Measurements from ENCODE around the gene MACROD2.

Gene MACROD2

DNA sequence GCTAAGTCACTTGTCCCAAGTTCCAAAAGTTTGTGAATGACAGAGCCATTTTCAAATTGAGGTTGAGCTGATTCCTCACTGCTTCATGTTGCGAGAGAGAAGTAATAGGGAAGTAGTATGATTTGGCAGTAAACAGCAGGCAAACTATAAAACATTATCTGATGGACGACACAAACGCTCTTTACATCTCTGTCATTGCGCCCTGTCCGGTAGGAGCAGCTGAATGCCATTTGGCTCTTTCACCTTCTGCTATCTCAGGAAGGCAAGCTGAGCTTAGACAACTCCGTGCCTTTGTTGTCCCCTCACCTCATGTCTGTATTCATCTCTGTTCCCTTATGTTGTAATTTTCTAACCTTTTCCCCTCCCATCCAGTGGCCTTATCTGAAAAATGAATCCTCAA lies 782.8 kb downstream of the MACROD2 start:
- no peaks in the 10 kb centered on the region for H3K4me1 Mint-ChIP-seq (ENCODE audit: low read depth)
- H3K27me3 Mint-ChIP-seq (ENCODE audit: low read depth): no peaks in the 10 kb centered on the region
- no peaks in the 10 kb centered on the region for H3K36me3 Mint-ChIP-seq (ENCODE audit: low read depth)
- H3K4me3 Mint-ChIP-seq: no peak overlapping the region
- peaks cover 18% of the 10 kb centered on the region for H3K9me3 Mint-ChIP-seq
- no peak overlapping the region for H3K27ac Mint-ChIP-seq

DNA sequence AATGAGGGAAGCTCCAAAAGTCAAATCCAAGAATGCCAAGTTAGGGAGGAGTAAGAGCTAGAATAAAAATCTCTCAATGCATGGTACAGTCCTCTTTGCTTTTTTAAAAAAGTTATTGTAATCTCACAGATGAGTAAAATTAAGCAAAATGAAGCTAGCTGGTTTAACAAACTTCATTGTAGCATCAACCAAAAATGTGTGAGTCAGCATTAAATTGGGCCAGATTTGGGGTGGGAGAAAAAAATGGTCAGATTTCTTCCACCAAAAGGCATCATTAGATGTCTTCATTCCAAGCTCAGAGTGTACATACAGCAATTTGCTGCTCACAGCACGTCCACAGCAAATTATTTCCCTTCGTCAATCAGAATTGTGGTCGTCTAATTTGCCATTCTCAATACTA lies 783.6 kb downstream of the MACROD2 start:
- no peaks in the 10 kb centered on the region for H3K36me3 Mint-ChIP-seq (ENCODE audit: low read depth)
- no peak overlapping the region for H3K27ac Mint-ChIP-seq
- H3K4me3 Mint-ChIP-seq: no peak overlapping the region
- H3K9me3 Mint-ChIP-seq: peaks cover 18% of the 10 kb centered on the region
- no peaks in the 10 kb centered on the region for H3K27me3 Mint-ChIP-seq (ENCODE audit: low read depth)
- no peaks in the 10 kb centered on the region for H3K4me1 Mint-ChIP-seq (ENCODE audit: low read depth)

DNA sequence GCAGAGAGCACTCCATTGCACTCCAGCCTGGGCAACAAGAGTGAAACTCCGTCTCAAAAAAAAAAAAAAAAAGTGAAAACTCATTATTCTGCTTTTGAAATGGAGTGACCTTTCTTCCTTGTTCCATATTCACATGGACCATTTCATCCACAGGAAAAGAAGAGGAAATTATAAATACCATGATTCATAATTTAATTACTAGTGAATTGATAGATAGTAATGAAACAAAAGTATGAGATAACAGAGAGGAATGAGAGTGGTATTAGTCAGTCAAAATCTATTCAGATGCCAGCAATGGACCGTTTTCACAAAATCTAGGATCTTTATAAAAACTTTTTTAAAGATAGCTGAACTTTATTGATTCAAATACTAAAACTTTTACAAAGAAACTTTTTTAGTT lies 785.2 kb downstream of the MACROD2 start:
- H3K4me1 Mint-ChIP-seq (ENCODE audit: low read depth): no peaks in the 10 kb centered on the region
- H3K9me3 Mint-ChIP-seq: peaks cover 18% of the 10 kb centered on the region
- H3K27me3 Mint-ChIP-seq (ENCODE audit: low read depth): no peaks in the 10 kb centered on the region
- no peak overlapping the region for H3K4me3 Mint-ChIP-seq
- H3K36me3 Mint-ChIP-seq (ENCODE audit: low read depth): no peaks in the 10 kb centered on the region
- no peak overlapping the region for H3K27ac Mint-ChIP-seq

DNA sequence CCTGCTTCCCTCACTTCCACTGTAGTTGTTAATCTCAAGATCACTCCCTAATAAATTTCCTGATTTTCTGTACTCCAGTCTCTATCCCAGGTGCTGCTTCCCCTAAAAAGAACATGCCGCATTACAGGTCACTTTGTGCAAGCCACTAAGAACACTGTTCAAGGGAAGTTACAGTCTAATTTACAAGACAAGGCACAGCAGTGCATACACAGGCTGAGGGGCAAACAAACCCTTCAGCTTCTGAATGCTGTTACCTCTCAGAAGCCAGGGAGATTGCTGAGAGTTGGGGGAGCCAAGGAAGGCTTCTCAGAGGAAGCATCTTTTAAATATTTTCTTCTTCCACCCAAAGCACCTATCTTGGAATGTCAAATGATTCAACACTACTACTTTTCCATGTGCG lies 787.4 kb downstream of the MACROD2 start:
- Mint-ChIP-seq H3K27me3 (ENCODE audit: low read depth) (no peaks in the 10 kb centered on the region), H3K36me3 (ENCODE audit: low read depth) (no peaks in the 10 kb centered on the region), H3K27ac (no peak overlapping the region), H3K4me3 (no peak overlapping the region), H3K4me1 (ENCODE audit: low read depth) (no peaks in the 10 kb centered on the region), H3K9me3 (peaks cover 23% of the 10 kb centered on the region)

DNA sequence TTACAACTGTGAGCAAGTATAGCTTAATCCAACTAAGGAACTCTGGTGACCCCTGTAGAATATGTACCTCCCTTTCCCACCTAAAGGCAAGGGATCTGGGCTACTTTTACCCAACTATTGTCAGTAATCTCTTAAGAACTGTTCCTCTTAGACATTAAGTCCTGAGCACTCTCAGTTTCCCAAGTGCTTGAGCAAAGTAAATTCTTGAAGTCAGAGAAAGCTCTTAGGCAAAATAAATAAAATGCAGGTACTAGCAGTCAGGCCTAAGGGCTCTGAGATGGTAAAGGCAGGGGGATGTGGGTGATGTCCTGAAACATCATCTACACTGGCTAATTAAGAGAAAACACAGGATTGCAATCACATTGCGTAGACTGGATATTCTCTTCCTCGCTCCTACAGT lies 788.5 kb downstream of the MACROD2 start:
- no peak overlapping the region for H3K27ac Mint-ChIP-seq
- H3K4me1 Mint-ChIP-seq (ENCODE audit: low read depth): no peaks in the 10 kb centered on the region
- no peaks in the 10 kb centered on the region for H3K36me3 Mint-ChIP-seq (ENCODE audit: low read depth)
- H3K4me3 Mint-ChIP-seq: no peak overlapping the region
- H3K9me3 Mint-ChIP-seq: peaks cover 21% of the 10 kb centered on the region
- no peaks in the 10 kb centered on the region for H3K27me3 Mint-ChIP-seq (ENCODE audit: low read depth)

DNA sequence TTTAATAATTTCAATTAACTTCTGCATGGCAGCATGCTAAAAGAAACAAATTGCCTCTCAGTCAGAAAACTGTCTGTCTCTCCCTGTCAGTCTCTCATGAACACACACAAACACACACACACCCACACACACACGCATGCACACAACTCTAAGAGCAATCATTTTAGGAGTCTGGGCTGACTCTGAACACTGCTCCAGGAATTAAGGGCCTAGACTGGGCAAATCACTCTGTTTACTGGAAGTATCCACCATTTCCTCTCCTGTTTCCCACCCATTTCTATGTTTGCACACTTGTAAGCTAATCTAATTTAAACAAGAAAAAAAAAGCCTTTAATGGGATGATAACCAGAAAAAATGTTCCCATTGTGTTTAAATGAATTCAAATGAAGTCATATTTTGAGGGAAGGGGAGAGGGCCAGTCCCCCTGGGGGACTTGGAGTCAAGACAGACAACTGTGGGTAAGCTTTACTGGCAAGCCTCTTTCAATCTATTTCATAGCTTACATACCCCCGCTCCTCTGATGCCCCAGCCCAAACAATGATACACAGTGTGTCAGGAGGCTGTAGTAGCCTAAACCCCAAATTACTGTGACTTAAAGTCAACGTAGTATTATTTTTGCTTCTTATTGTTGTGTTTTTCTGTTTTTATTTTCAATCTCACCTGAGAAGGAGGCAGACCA lies 789.9 kb downstream of the MACROD2 start:
- Mint-ChIP-seq H3K4me1 (ENCODE audit: low read depth) (no peaks in the 10 kb centered on the region), H3K27me3 (ENCODE audit: low read depth) (no peaks in the 10 kb centered on the region), H3K4me3 (no peak overlapping the region), H3K27ac (no peak overlapping the region), H3K9me3 (peaks cover 21% of the 10 kb centered on the region), H3K36me3 (ENCODE audit: low read depth) (no peaks in the 10 kb centered on the region)

DNA sequence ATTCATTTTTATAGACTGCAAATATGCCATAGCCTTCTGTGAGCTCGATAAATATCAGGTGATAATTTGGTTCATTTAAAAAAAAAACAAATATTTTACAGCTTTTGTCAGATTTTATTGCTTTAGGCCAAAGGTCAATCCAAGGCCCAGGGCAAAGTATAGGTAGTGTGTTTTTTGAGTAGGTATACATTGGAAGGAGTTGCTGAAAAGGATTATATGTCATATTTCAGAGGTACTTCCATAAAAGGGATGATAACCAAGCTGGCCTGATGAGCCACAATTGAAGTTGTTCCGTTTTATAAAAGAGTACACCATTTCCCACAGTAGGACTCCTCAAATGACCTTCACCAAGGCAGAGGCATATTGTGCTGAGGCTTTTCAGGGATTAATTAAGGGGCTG lies 794.9 kb downstream of the MACROD2 start:
- H3K27me3 Mint-ChIP-seq (ENCODE audit: low read depth): no peaks in the 10 kb centered on the region
- peaks cover 31% of the 10 kb centered on the region for H3K9me3 Mint-ChIP-seq
- H3K27ac Mint-ChIP-seq: no peak overlapping the region
- no peaks in the 10 kb centered on the region for H3K4me1 Mint-ChIP-seq (ENCODE audit: low read depth)
- no peak overlapping the region for H3K4me3 Mint-ChIP-seq
- no peaks in the 10 kb centered on the region for H3K36me3 Mint-ChIP-seq (ENCODE audit: low read depth)

DNA sequence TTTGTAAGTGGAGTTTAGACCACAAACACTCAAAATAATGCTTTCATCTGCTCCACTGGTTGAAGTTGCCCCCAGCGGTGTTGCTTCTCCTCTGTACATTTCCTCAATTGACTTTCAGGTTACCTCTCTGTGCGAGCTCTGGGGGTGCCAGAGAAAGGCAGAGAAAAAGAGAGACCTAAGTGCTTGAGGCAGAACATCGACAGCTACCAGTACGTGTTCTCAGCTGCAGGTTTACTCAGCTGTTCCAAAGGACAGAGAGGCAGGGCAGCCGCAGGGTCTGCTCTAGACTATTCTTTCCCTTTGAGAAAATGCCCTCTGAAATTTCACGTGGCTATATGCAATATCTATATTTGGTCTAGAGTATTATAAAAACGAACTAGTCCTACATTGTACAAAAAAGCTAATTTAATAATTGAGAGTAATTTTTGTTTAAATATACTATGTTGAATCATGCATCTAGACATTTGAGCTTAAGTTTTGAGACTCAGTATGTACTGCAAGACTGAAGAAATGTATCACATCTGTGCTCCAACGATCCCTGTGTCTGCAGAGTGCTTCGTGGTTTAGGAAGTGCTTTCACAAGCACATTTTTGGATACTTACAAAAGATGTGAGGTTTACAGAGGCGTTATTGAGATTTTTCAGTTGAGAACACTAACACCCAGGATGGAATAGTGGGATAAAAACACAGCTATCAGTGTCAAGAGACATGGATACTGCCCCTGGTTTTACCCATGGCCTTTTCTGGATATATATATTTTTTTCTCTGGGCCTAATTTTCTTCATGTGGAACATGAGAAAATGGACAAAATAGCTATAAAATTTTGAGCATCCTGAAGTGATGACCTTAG lies 795.7 kb downstream of the MACROD2 start:
- Mint-ChIP-seq H3K9me3 (peaks cover 32% of the 10 kb centered on the region), H3K36me3 (ENCODE audit: low read depth) (no peaks in the 10 kb centered on the region), H3K27ac (no peak overlapping the region), H3K4me3 (no peak overlapping the region), H3K4me1 (ENCODE audit: low read depth) (no peaks in the 10 kb centered on the region), H3K27me3 (ENCODE audit: low read depth) (no peaks in the 10 kb centered on the region)

DNA sequence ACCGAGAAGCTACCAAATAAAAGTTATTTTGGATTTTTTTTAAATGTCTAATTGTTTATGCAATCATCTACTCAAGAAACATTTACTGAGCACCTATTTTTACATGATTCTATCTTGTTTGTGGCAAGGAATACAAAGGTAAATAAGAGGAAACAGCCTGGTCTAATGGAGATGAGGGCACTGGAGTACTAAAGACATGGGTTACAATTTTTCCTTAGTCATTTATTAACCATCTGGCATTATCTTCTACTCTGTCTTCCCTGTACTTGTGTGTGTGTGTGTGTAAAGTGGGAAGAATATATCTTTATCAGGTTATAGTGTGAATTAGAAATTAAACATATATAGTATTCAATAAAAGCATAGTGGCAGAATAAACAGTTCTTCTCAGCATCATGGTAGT lies 797.6 kb downstream of the MACROD2 start:
- Mint-ChIP-seq H3K36me3 (ENCODE audit: low read depth) (no peaks in the 10 kb centered on the region), H3K4me3 (no peak overlapping the region), H3K27me3 (ENCODE audit: low read depth) (no peaks in the 10 kb centered on the region), H3K27ac (no peak overlapping the region), H3K4me1 (ENCODE audit: low read depth) (no peaks in the 10 kb centered on the region), H3K9me3 (peaks cover 26% of the 10 kb centered on the region)

DNA sequence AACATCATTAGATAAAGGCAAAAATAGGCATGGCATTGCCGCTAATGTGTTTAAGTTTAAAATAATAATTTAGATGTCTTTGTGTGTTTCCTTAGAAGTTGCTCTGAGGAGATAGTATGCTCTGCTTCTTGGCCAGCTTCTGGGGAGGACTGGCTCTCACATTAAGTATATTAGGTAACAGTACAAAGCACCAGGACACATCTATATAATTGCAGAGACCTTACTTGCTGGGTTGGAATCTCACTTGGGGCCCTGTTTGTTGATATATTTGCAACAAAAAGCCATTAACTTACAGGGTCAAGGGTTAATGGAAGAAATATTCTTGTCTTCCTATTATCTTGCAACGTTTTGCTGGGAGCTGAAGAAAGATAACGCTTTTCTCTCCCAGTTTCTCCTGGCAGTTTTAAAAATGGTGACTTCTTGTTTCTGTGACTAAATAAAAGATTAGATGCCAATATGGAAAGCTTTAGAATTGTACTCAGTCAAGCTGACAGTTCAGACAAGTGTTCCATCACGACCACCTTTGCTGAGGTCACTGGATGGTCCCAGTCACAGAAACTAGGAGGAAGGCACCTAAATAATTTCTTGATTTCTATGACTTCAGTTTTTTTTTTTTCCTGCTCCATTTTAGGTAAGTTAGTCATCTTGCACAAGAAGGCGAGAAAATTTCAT lies 804.4 kb downstream of the MACROD2 start:
- Mint-ChIP-seq H3K9me3 (peaks cover 17% of the 10 kb centered on the region), H3K36me3 (ENCODE audit: low read depth) (no peaks in the 10 kb centered on the region), H3K4me1 (ENCODE audit: low read depth) (no peaks in the 10 kb centered on the region), H3K4me3 (no peak overlapping the region), H3K27ac (no peak overlapping the region), H3K27me3 (ENCODE audit: low read depth) (no peaks in the 10 kb centered on the region)

DNA sequence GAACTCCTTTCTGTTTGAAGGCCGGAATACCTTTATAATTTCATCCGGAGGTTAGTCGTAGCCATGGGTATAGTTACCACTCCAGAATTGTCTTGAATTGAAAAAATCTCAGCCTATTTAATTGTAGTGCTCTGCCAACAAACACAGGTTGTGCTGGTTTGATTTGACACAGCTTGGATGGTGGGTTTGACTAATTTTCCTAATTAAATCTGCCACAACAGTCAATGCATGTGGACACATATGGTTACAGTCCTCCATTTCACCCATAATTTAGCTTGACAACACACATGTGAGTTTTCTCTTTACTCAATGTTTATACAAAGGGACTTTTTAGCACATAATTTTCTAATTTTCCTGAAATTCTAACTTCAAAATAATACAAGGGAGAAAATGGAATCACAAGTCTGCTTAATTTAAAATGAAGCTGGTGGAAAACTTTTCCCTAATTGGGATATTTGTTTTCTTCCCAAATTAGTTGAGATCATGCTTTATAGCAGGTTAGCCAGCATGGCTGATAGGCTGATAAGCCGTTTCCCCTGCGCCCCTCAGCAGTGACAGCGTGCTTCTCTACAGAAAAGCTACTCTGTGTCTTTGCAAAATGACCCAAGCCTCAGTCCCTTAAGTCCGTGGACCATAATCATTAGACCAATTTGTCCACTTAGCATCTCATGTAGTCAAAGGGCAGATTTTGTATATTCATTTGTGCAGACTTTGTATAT lies 805.5 kb downstream of the MACROD2 start:
- no peak overlapping the region for H3K4me3 Mint-ChIP-seq
- no peak overlapping the region for H3K27ac Mint-ChIP-seq
- no peaks in the 10 kb centered on the region for H3K36me3 Mint-ChIP-seq (ENCODE audit: low read depth)
- H3K9me3 Mint-ChIP-seq: peaks cover 16% of the 10 kb centered on the region
- H3K4me1 Mint-ChIP-seq (ENCODE audit: low read depth): no peaks in the 10 kb centered on the region
- H3K27me3 Mint-ChIP-seq (ENCODE audit: low read depth): no peaks in the 10 kb centered on the region

DNA sequence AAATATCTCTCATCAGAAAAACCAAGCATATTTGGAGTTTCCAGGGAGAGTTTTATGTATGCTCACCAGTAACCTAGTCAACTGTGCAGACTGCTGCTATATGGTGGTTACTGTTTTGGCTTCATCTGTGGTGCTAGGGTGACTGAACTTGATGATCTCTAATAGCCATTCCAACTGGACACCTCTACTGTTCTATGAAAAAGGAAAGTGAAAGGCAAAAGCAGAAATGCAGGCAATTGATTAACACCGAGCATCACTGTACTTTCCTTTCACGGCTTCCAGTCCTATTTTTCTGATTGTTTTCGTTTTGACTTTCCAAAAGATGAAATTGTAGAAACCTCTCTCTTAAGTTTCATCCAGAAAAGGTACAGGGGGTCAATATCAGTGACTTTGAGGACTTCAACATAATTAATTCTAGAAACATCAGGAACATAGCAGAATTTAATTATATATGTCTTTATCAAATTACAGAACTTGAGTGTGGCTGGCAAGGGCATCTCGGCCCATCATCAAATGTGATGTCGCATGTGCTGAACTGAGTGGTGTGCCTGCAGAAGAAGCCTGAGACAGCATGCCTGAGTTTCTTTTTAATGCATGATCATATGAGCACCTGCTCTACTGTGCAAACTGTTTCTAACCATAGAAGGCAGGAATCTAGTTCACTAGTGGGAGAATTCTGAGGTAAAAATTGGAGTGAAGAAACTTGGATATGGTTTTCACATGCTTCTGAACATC lies 806.4 kb downstream of the MACROD2 start:
- Mint-ChIP-seq H3K9me3 (peaks cover 17% of the 10 kb centered on the region), H3K27me3 (ENCODE audit: low read depth) (no peaks in the 10 kb centered on the region)

DNA sequence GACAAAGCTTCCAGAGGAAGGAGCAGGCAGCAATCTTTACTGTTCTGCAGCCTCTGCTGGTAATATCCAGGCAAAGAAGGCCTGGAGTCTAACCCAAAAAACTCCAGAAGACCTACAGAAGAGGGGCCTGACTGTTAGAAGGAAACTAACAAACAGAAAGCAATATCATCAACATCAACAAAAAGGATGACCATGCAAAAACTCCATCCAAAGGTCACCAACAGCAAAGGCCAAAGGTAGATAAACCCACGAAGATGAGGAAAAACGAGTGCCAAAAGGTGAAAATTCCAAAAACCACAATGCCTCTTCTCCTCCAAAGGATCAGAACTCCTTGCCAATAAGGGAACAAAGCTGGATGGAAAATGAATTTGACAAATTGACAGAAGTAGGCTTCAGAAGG lies 811.9 kb downstream of the MACROD2 start:
- no peaks in the 10 kb centered on the region for H3K4me1 Mint-ChIP-seq (ENCODE audit: low read depth)
- no peaks in the 10 kb centered on the region for H3K27me3 Mint-ChIP-seq (ENCODE audit: low read depth)

More for the DNA sequence above, 806.4 kb downstream of the MACROD2 start:
- Mint-ChIP-seq H3K4me1 (ENCODE audit: low read depth) (no peaks in the 10 kb centered on the region), H3K36me3 (ENCODE audit: low read depth) (no peaks in the 10 kb centered on the region), H3K27ac (no peak overlapping the region), H3K4me3 (no peak overlapping the region)

DNA sequence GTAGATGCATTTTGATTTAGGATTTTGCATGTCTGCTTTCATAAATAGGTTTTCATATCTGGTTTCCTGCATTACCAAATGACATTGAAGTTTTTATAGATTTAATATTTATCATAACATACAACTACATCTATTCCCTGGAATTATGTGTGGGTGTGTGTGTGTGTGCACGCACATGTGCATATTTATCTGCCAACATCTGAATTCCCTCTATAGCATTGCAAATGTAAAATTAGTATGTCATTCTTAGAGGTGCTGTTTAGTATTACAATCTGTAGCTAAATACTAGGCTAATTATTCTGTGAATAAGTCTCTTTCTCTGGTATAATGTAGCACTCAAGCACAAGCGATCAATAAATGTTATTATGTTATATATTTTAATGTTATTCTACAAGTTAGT lies 820.0 kb downstream of the MACROD2 start:
- Mint-ChIP-seq H3K27me3 (ENCODE audit: low read depth) (no peaks in the 10 kb centered on the region), H3K4me1 (ENCODE audit: low read depth) (no peaks in the 10 kb centered on the region), H3K27ac (no peak overlapping the region), H3K4me3 (no peak overlapping the region), H3K9me3 (peaks cover 35% of the 10 kb centered on the region), H3K36me3 (ENCODE audit: low read depth) (no peaks in the 10 kb centered on the region)

More for the DNA sequence above, 811.9 kb downstream of the MACROD2 start:
- H3K27ac Mint-ChIP-seq: no peak overlapping the region
- no peaks in the 10 kb centered on the region for H3K36me3 Mint-ChIP-seq (ENCODE audit: low read depth)
- H3K9me3 Mint-ChIP-seq: peaks cover 40% of the 10 kb centered on the region
- no peak overlapping the region for H3K4me3 Mint-ChIP-seq
